ENCODE data around the gene PLB1.

- TF ChIP-seq, protein P1, sequence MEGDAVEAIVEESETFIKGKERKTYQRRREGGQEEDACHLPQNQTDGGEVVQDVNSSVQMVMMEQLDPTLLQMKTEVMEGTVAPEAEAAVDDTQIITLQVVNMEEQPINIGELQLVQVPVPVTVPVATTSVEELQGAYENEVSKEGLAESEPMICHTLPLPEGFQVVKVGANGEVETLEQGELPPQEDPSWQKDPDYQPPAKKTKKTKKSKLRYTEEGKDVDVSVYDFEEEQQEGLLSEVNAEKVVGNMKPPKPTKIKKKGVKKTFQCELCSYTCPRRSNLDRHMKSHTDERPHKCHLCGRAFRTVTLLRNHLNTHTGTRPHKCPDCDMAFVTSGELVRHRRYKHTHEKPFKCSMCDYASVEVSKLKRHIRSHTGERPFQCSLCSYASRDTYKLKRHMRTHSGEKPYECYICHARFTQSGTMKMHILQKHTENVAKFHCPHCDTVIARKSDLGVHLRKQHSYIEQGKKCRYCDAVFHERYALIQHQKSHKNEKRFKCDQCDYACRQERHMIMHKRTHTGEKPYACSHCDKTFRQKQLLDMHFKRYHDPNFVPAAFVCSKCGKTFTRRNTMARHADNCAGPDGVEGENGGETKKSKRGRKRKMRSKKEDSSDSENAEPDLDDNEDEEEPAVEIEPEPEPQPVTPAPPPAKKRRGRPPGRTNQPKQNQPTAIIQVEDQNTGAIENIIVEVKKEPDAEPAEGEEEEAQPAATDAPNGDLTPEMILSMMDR (IDR thresholded peaks at IDR 0.05), result no peak
- TF ChIP-seq POLR2A (IDR thresholded peaks at IDR 0.05) (no peak), POLR2AphosphoS5 (IDR thresholded peaks at IDR 0.05) (no peak)
These were observed 52.2 kb downstream of the PLB1 start for GRCh38 chr2:28547906-28548600.

Data from prostate gland (tissue), 2 donors.